Sigmoid colon (tissue), 7 donors: ENCODE results near the gene RAB8A. TPM values are rescaled to one million over a fixed set of nuclear protein-coding genes. Genes with fewer than 3 reads are reported as not detected.

Source experiments
- DNase-seq: peaks from one replicate; pipeline ENCODE4 v3.0.0-alpha.2; 2019
- H3K27ac ChIP-seq, 4 donors: fragments of 200-600 bp; sonication (generic); one replicate each; pipeline ENCODE4 v1.5.1; 2016 to 2019; ENCODE audit warnings: mild to moderate bottlenecking in 1 of 4
- H3K27me3 ChIP-seq, 3 donors: fragments of 200-600 bp; sonication (generic); one replicate each; pipeline ENCODE4 v1.5.1; 2019; ENCODE audit warnings: mild to moderate bottlenecking in 1 of 3
- H3K36me3 ChIP-seq, 4 donors: fragments of 200-600 bp; sonication (generic); one replicate each; pipeline ENCODE4 v1.5.1; 2016 to 2019
- H3K4me1 ChIP-seq, 4 donors: fragments of 200-600 bp; sonication (generic); one replicate each; pipeline ENCODE4 v1.5.1; 2017 to 2019
- H3K4me3 ChIP-seq, 4 donors: fragments of 200-600 bp; sonication (generic); one replicate each; pipeline ENCODE4 v1.5.1; 2017 to 2019; ENCODE audit warnings: mild to moderate bottlenecking in 2 of 4, moderate library complexity in 1 of 4
- H3K9me3 ChIP-seq, 4 donors: fragments of 200-600 bp in 3 of 4; sonication (generic) in 3 of 4; one replicate each; pipeline versions ENCODE4 v1.5.1 to v1.6.1; 2013 to 2019
- CTCF ChIP-seq, 4 experiments: fragments of 450-650 bp in 3 of 4; fragments of 200-600 bp in 1 of 4; IDR thresholded peaks; one replicate each; pipeline ENCODE4 v1.5.1; 2016 to 2019; ENCODE audit warnings: antibody characterized with exemption in 4 of 4, mild to moderate bottlenecking in 3 of 4, moderate library complexity in 2 of 4
- EP300 ChIP-seq, 4 donors: sonication (generic); formaldehyde crosslinking; IDR thresholded peaks; one replicate each; pipeline ENCODE4 v1.6.1; 2017; ENCODE audit warnings: antibody characterized with exemption in 4 of 4
- POLR2A ChIP-seq, 2 donors: fragments of 450-650 bp; IDR thresholded peaks; one replicate each; pipeline ENCODE4 v1.6.1; 2016; ENCODE audit warnings: antibody characterized with exemption in 2 of 2, mild to moderate bottlenecking in 2 of 2, moderate library complexity in 2 of 2
- POLR2AphosphoS5 ChIP-seq, 4 donors: sonication (generic); formaldehyde crosslinking; IDR thresholded peaks; one replicate each; pipeline ENCODE4 v1.6.1; 2017; ENCODE audit warnings: antibody characterized with exemption in 4 of 4
- WGBS, 2 donors: extraction: QIAGEN DNeasy Blood & Tissue Kit; methylation state at CpG; one replicate each; pipeline ENCODE4 v1.1.7; 2013; 5-methylcytosine and 5-hydroxymethylcytosine counted together
- intact Hi-C: fragments of 100-400 bp; cut with DNase I; formaldehyde crosslinking; loops from one replicate; pipeline ENCODE4 v1.15.1; 2023
- polyA plus RNA-seq, 3 donors: library from polyadenylated mRNA; stranded (reverse); fragments of 200-250 nt; gene quantifications; one replicate each; pipeline ENCODE4 v1.2.3, GENCODE V29; 2013
- total RNA-seq, 4 donors: library from RNA; depleted of rRNA; stranded (reverse); fragments of >200 nt; gene quantifications; one replicate each; pipeline ENCODE4 v1.1.0, GENCODE V29; 2016
- donor health status: healthy with polysubstance abuse.
- donor health status: Bipolar disorder and iron deficiency.
- donor health status: healthy.

RAB8A gene
- total and polyA plus RNA-seq, 7 donors = 32.8 to 126 (median 43.9) TPM

GRCh38 chr19:16143399-16144215, 31.9 kb downstream of the RAB8A start, which contains the start of gene HSH2D:
HSH2D (plus strand) TSS chr19:16143685; CDS start chr19:16148751, 5,066 bp downstream.
- Histone ChIP-seq H3K36me3 (no peaks in the 10 kb centered on the region), H3K27ac (peak within 1 kb of the TSS in 1 of 4 donors; percentile 51), H3K4me3 (peak within 1 kb of the TSS in 1 of 4 donors; percentile 17), H3K9me3 (no peaks in the 10 kb centered on the region), H3K27me3 (peaks cover 0 to 10% (median 0%) of the 10 kb centered on the region in 3 donors), H3K4me1 (no peaks in the 10 kb centered on the region)
- no peak for DNase-seq
- peak in 1 of 2 donors; percentile 44 for TF ChIP-seq POLR2A (IDR thresholded peaks at IDR 0.05)
- TF ChIP-seq CTCF (IDR thresholded peaks at IDR 0.05) = no peak
- peak in 1 of 4 donors; percentile 9 for TF ChIP-seq POLR2AphosphoS5 (IDR thresholded peaks at IDR 0.05)
- no peak for TF ChIP-seq EP300 (IDR thresholded peaks at IDR 0.05)
- 13 to 19% methylated on average over 13 of the region's 13 CpGs for WGBS, 2 donors
- intact Hi-C loops = no loop called here

GRCh38 chr19:16144216-16144581, 32.5 kb downstream of the RAB8A start:
- Histone ChIP-seq H3K4me1 (no peaks in the 10 kb centered on the region), H3K27ac (no peak overlapping the region), H3K9me3 (no peaks in the 10 kb centered on the region), H3K27me3 (peaks cover 0 to 10% (median 0%) of the 10 kb centered on the region in 3 donors), H3K4me3 (peak overlapping the region in 1 of 4 donors; percentile 17), H3K36me3 (no peaks in the 10 kb centered on the region)
- WGBS, 2 donors = 6 to 35% methylated on average over 1 of the region's 1 CpG
- intact Hi-C loops = no loop called here
- TF ChIP-seq POLR2A (IDR thresholded peaks at IDR 0.05) (no peak), EP300 (IDR thresholded peaks at IDR 0.05) (no peak), POLR2AphosphoS5 (IDR thresholded peaks at IDR 0.05) (no peak), CTCF (IDR thresholded peaks at IDR 0.05) (no peak)
- DNase-seq = no peak

- no peak overlapping the region for H3K27ac ChIP-seq
- H3K36me3 ChIP-seq = no peaks in the 10 kb centered on the region
- H3K4me1 ChIP-seq = no peaks in the 10 kb centered on the region
- no peak overlapping the region for H3K4me3 ChIP-seq
- TF ChIP-seq CTCF (IDR thresholded peaks at IDR 0.05) (no peak), POLR2AphosphoS5 (IDR thresholded peaks at IDR 0.05) (no peak), EP300 (IDR thresholded peaks at IDR 0.05) (no peak), POLR2A (IDR thresholded peaks at IDR 0.05) (no peak)
- no peaks in the 10 kb centered on the region for H3K9me3 ChIP-seq
- H3K27me3 ChIP-seq = peaks cover 0 to 10% (median 0%) of the 10 kb centered on the region in 3 donors
- 73 to 82% methylated on average over 5 of the region's 5 CpGs for WGBS, 2 donors
- DNase-seq = no peak
- intact Hi-C loops = no loop called here
Measured at GRCh38 chr19:16146112-16146511, 34.4 kb downstream of the RAB8A start.

GRCh38 chr19:16148443-16149229, 36.9 kb downstream of the RAB8A start:
- H3K27me3 ChIP-seq = peaks cover 0 to 5% (median 0%) of the 10 kb centered on the region in 3 donors
- no peak for TF ChIP-seq POLR2A (IDR thresholded peaks at IDR 0.05)
- no peak for TF ChIP-seq EP300 (IDR thresholded peaks at IDR 0.05)
- TF ChIP-seq CTCF (IDR thresholded peaks at IDR 0.05) = no peak
- TF ChIP-seq POLR2AphosphoS5 (IDR thresholded peaks at IDR 0.05) = no peak
- intact Hi-C loops = no loop called here
- no peak overlapping the region for H3K4me3 ChIP-seq
- H3K36me3 ChIP-seq = no peaks in the 10 kb centered on the region
- no peak overlapping the region for H3K27ac ChIP-seq
- DNase-seq = no peak
- H3K9me3 ChIP-seq = no peaks in the 10 kb centered on the region
- H3K4me1 ChIP-seq = no peaks in the 10 kb centered on the region
- 68 to 70% methylated on average over 8 of the region's 8 CpGs for WGBS, 2 donors
